HG02588 (cell line): ENCODE data around the gene PDCD5.

ENCODE experiments used
- ATAC-seq: cut with Tn5 transposase; IDR thresholded peaks from one replicate; pipeline ENCODE4 v1.9.1; 2021; ENCODE audit warnings: mild to moderate bottlenecking, moderate library complexity; ENCODE audit not compliant: unreplicated experiment

The PDCD5 gene

DNA sequence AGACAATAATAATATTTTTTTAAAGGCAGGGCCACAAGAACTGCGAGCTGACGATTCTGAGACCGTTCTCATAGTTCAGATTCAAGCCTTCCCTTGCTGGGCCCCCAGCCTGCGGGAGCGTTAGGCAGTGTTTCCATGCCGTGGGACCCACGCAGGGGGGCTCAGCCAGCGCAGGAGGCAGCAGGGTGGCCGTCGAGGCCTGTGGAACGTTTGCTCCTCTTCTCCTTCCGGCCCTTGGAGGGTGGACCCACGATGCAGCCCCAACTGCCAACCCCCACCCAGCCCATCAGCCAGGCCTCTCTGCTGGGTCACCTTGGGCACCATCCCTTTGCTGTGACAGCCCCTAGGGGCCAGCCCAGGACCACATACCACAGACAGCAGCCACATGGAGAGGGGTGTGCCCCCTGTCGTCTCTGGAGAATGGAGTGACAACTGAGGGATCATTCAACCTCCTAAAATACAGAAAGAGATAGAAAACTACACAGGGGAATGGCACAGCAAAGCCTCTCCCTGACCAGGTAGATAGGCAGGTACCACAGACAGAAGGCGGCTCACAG lies 46.8 kb downstream of the PDCD5 start:
- no peak for ATAC-seq

DNA sequence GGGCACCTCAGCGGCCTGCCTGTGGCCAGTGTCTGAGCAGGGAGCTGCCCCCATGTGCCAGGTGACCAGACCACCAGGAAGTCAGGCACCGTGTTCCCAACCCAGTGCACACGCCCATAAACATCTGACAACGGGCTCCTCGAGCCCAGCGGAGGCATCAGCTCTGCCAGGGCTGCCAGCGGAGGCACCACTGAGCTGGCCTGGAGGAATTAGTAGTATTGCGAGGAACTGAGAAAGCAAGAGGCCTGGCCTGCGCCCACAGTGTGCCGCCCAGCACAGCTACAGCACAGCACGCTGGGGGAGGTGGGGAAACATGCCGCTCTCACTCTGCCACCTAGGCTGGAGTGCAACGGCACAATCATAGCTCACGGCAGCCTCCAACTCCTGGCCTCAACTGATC lies 49.3 kb downstream of the PDCD5 start:
- no peak for ATAC-seq

DNA sequence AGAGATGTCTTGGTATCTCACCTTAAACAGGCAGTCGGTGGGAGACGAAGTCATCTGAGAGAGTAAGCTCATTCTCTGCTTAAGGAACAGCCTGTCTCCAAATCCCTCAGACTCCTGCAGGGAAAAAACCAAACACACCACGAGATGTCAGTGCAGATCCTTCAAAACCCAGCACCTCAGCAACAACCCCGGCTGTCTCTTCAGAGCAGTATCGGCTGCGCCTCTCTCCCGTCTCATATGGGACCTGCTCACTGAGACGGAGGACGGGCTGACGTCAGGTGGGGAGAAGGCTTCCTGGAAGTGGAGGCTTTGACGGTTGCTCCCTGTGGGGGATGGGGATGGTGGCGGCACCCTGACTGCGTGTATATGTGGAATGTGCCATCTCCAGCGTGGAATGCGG lies 50.4 kb downstream of the PDCD5 start:
- ATAC-seq: no peak
